Stimulated activated CD8-positive, alpha-beta memory T cell treated with anti-CD3 and anti-CD28 coated beads, Interleukin-15, amount 100 ng/mL, for 24 hours (primary cell): ENCODE results near the gene SLAMF1.
"Not testable (repeated sequence)": the region's sequence is repeated elsewhere in the genome, so short reads cannot be mapped to it uniquely, and the experiment has no call there.

ENCODE experiments used
- DNase-seq: peaks from one replicate; pipeline ENCODE4 v3.0.0-alpha.2; 2020; ENCODE audit warnings: low read depth

SLAMF1 gene

GRCh38 chr1:160639652-160640051 is 7.2 kb downstream of the SLAMF1 start:
- no peak for DNase-seq

- no peak for DNase-seq
These were observed 7.9 kb downstream of the SLAMF1 start for GRCh38 chr1:160638926-160639325.

- DNase-seq: no peak
These were observed 8.3 kb downstream of the SLAMF1 start for GRCh38 chr1:160638540-160638857.

GRCh38 chr1:160637821-160638539 is 8.9 kb downstream of the SLAMF1 start:
- DNase-seq: no peak

- no peak for DNase-seq
These were observed 9.8 kb downstream of the SLAMF1 start for GRCh38 chr1:160637065-160637464.

- no peak for DNase-seq
These were observed 10.3 kb downstream of the SLAMF1 start for GRCh38 chr1:160636547-160636946.

- DNase-seq: no peak
These were observed 10.8 kb downstream of the SLAMF1 start for GRCh38 chr1:160636076-160636475.

GRCh38 chr1:160634543-160635491 is 12.0 kb downstream of the SLAMF1 start:
- no peak for DNase-seq

GRCh38 chr1:160633330-160633903 is 13.4 kb downstream of the SLAMF1 start:
- no peak for DNase-seq

- DNase-seq: no peak
These were observed 14.7 kb downstream of the SLAMF1 start for GRCh38 chr1:160631983-160632625.

GRCh38 chr1:160630523-160631451 is 16.1 kb downstream of the SLAMF1 start:
- no peak for DNase-seq

GRCh38 chr1:160629286-160630210 is 17.3 kb downstream of the SLAMF1 start:
- DNase-seq: no peak

- DNase-seq: no peak
These were observed 18.0 kb downstream of the SLAMF1 start for GRCh38 chr1:160628799-160629263.

- DNase-seq: not testable (repeated sequence)
These were observed 19.1 kb downstream of the SLAMF1 start for GRCh38 chr1:160627677-160628289.

GRCh38 chr1:160626509-160627342 is 20.1 kb downstream of the SLAMF1 start:
- DNase-seq: no peak

- DNase-seq: no peak
These were observed 20.9 kb downstream of the SLAMF1 start for GRCh38 chr1:160625725-160626498.

- no peak for DNase-seq
These were observed 21.5 kb downstream of the SLAMF1 start for GRCh38 chr1:160625321-160625720.

GRCh38 chr1:160624464-160624863 is 22.4 kb downstream of the SLAMF1 start:
- no peak for DNase-seq
